H1 (cell line): ENCODE results near the gene OR10A6. TPM values are rescaled to one million over a fixed set of nuclear protein-coding genes. Genes with fewer than 3 reads are reported as not detected.

Source experiments
- CTCF ChIA-PET: fragments of 300-600 bp; sonication (Branson Sonifier 250); formaldehyde crosslinking; loops from one replicate; lab custom pipeline; 2021; ENCODE audit not compliant: partially characterized antibody; lab: Charles Lee
- POLR2A ChIA-PET: fragments of 300-600 bp; sonication (Branson Sonifier 250); formaldehyde crosslinking; loops from one replicate; lab custom pipeline; 2021; ENCODE audit warnings: inconsistent platforms; ENCODE audit not compliant: partially characterized antibody; lab: Charles Lee
- DNase-seq, 2 experiments: peaks; one replicate each; pipeline versions ENCODE4 v3.0.0 to v3.0.0-alpha.2; 2010 to 2022; ENCODE audit warnings: low spot score in 2 of 2, low read depth in 1 of 2, mixed read lengths in 1 of 2
- FAIRE-seq: peaks from 2 replicates; lab custom pipeline; 2011; peaks lifted over from hg19 to GRCh38; lab: Jason Lieb, UNC
- H2AFZ ChIP-seq: 2 replicates; pipeline ENCODE4 v1.8.1; 2012; ENCODE audit warnings: low read length, inconsistent platforms
- H2AK5ac ChIP-seq: 2 replicates; pipeline ENCODE4 v1.6.1; 2013; ENCODE audit warnings: low read depth, low read length
- H2BK120ac ChIP-seq: replicated peaks from 2 replicates; pipeline ENCODE3; 2013; ENCODE audit warnings: low read depth, low read length, inconsistent platforms
- H2BK12ac ChIP-seq: 2 replicates; pipeline ENCODE4 v1.6.1; 2013; ENCODE audit warnings: low read depth, low read length
- H2BK15ac ChIP-seq: 2 replicates; pipeline ENCODE4 v1.6.1; 2013; ENCODE audit warnings: low read length
- H2BK20ac ChIP-seq: 2 replicates; pipeline ENCODE4 v1.6.1; 2013; ENCODE audit warnings: low read length
- H2BK5ac ChIP-seq: 2 replicates; pipeline ENCODE4 v1.6.1; 2013; ENCODE audit warnings: low read depth, low read length
- H3K14ac ChIP-seq: 2 replicates; pipeline ENCODE4 v1.6.1; 2013; ENCODE audit warnings: inconsistent platforms; ENCODE audit not compliant: insufficient read length
- H3K18ac ChIP-seq: 2 replicates; pipeline ENCODE4 v1.6.1; 2013; ENCODE audit warnings: low read length; ENCODE audit errors: extremely low read depth
- H3K23ac ChIP-seq: 2 replicates; pipeline ENCODE4 v1.6.1; 2013; ENCODE audit warnings: inconsistent platforms; ENCODE audit not compliant: insufficient read length
- H3K23me2 ChIP-seq: 2 replicates; pipeline ENCODE4 v1.6.1; 2013; ENCODE audit warnings: low read depth, low read length
- H3K27ac ChIP-seq: 2 replicates; pipeline ENCODE4 v1.6.1; 2011; ENCODE audit warnings: low read depth, low read length, inconsistent platforms
- H3K27me3 ChIP-seq, 4 experiments: replicated peaks in 1 of 4; 1 replicate in 1 of 4; 2 replicates in 3 of 4; pipeline versions ENCODE4 v1.6.1 to v1.8.1; 2011 to 2013; ENCODE audit warnings: low read length in 3 of 4, mild to moderate bottlenecking in 3 of 4, inconsistent platforms in 2 of 4, mixed read lengths in 2 of 4, moderate library complexity in 1 of 4; ENCODE audit not compliant: control insufficient read depth in 3 of 4, insufficient read depth in 3 of 4; ENCODE audit errors: extremely low read depth in 1 of 4
- H3K36me3 ChIP-seq, 4 experiments: 2 replicates each; pipeline versions ENCODE4 v1.6.1 to v1.8.1; 2011 to 2013; ENCODE audit warnings: mild to moderate bottlenecking in 4 of 4, low read length in 3 of 4, moderate library complexity in 2 of 4, control low read depth in 1 of 4, inconsistent platforms in 1 of 4; ENCODE audit not compliant: insufficient read depth in 4 of 4, control insufficient read depth in 2 of 4
- H3K4ac ChIP-seq: replicated peaks from 2 replicates; pipeline ENCODE3; 2013; ENCODE audit warnings: low read length, low read depth, mixed read lengths, inconsistent platforms; ENCODE audit not compliant: insufficient read length
- H3K4me1 ChIP-seq, 4 experiments: replicated peaks in 1 of 4; 1 replicate in 1 of 4; 2 replicates in 3 of 4; pipeline versions ENCODE4 v1.6.1 to v1.8.1; 2011 to 2013; ENCODE audit warnings: low read length in 3 of 4, inconsistent platforms in 2 of 4, mixed read lengths in 1 of 4; ENCODE audit not compliant: insufficient read depth in 4 of 4, control insufficient read depth in 3 of 4
- H3K4me2 ChIP-seq, 2 experiments: 2 replicates each; pipeline versions ENCODE4 v1.6.1 to v1.8.1; 2011 to 2013; ENCODE audit warnings: low read depth in 2 of 2, low read length in 2 of 2, control low read depth in 1 of 2, inconsistent platforms in 1 of 2, mild to moderate bottlenecking in 1 of 2; ENCODE audit not compliant: insufficient read depth in 1 of 2
- H3K4me3 ChIP-seq, 4 experiments: fragments of 200-600, 300-600 bp in 1 of 4; sonication (generic), shearing (Covaris generic), sonication (Bioruptor Twin) in 1 of 4; 2 replicates each; pipeline versions ENCODE4 v1.5.1 to v1.8.1; 2011 to 2016; ENCODE audit warnings: low read length in 4 of 4, low read depth in 3 of 4, control low read depth in 2 of 4, inconsistent platforms in 2 of 4, mild to moderate bottlenecking in 2 of 4, mixed read lengths in 1 of 4, moderate library complexity in 1 of 4; ENCODE audit not compliant: insufficient read depth in 2 of 4; ENCODE audit errors: extremely low read depth in 1 of 4
- H3K56ac ChIP-seq: replicated peaks from 2 replicates; pipeline ENCODE3; 2013; ENCODE audit warnings: low read depth, mild to moderate bottlenecking, mixed read lengths, low read length, inconsistent platforms; ENCODE audit not compliant: insufficient read length
- H3K79me1 ChIP-seq: 2 replicates; pipeline ENCODE4 v1.6.1; 2013; ENCODE audit warnings: low read depth, low read length, control low read depth
- H3K79me2 ChIP-seq, 2 experiments: 2 replicates each; pipeline versions ENCODE4 v1.6.1 to v1.8.1; 2012 to 2013; ENCODE audit warnings: low read length in 2 of 2, mild to moderate bottlenecking in 2 of 2, inconsistent platforms in 1 of 2; ENCODE audit not compliant: insufficient read depth in 2 of 2, control insufficient read depth in 1 of 2
- H3K9ac ChIP-seq, 4 experiments: replicated peaks in 1 of 4; 1 replicate in 1 of 4; 2 replicates in 3 of 4; pipeline versions ENCODE4 v1.6.1 to v1.8.1; 2011 to 2013; ENCODE audit warnings: low read depth in 3 of 4, low read length in 3 of 4, control low read depth in 2 of 4, mild to moderate bottlenecking in 2 of 4, moderate library complexity in 2 of 4, inconsistent platforms in 1 of 4; ENCODE audit errors: extremely low read depth in 1 of 4
- H3K9me3 ChIP-seq, 2 experiments: 2 replicates each; pipeline versions ENCODE4 v1.6.1 to v1.8.1; 2012 to 2013; ENCODE audit warnings: mild to moderate bottlenecking in 2 of 2, moderate library complexity in 2 of 2, control low read depth in 1 of 2, inconsistent platforms in 1 of 2, low read depth in 1 of 2, low read length in 1 of 2, mixed read lengths in 1 of 2; ENCODE audit not compliant: insufficient read depth in 2 of 2
- H4K20me1 ChIP-seq, 2 experiments: replicated peaks in 1 of 2; 2 replicates each; pipeline versions ENCODE3 to v1.8.1; 2011 to 2013; ENCODE audit warnings: inconsistent platforms in 2 of 2, low read length in 2 of 2, mild to moderate bottlenecking in 1 of 2; ENCODE audit not compliant: insufficient read depth in 2 of 2, control insufficient read depth in 1 of 2
- H4K5ac ChIP-seq: 2 replicates; pipeline ENCODE4 v1.6.1; 2013; ENCODE audit warnings: low read length, low read depth, mixed read lengths, inconsistent platforms; ENCODE audit not compliant: insufficient read length
- H4K8ac ChIP-seq: 2 replicates; pipeline ENCODE4 v1.8.0; 2013; ENCODE audit warnings: mild to moderate bottlenecking, moderate library complexity, low read length, inconsistent platforms; ENCODE audit not compliant: insufficient read depth; ENCODE audit errors: extremely low read depth
- H4K91ac ChIP-seq: replicated peaks from 2 replicates; pipeline ENCODE3; 2013; ENCODE audit warnings: low read length, mixed read lengths, inconsistent platforms; ENCODE audit not compliant: insufficient read length
- EGR1 ChIP-seq: IDR thresholded peaks from 2 replicates; pipeline ENCODE4 v1.6.1; 2011; ENCODE audit warnings: low read depth, low read length, borderline replicate concordance
- RFX5 ChIP-seq: IDR thresholded peaks from 2 replicates; pipeline ENCODE4 v1.6.1; 2011; ENCODE audit warnings: low read depth, low read length, improper control_type of control experiment, borderline replicate concordance
- whole genome bisulfite sequencing, 2 experiments: shearing (Covaris generic) in 1 of 2; methylation state at CpG; one replicate each; pipeline versions ENCODE4 v1.1.6 to v1.1.7; 2013 to 2015; ENCODE audit warnings: low lambda C conversion rate in 2 of 2, mixed read lengths in 2 of 2, inconsistent platforms in 1 of 2, low coverage in 1 of 2, missing lambda C conversion rate in 1 of 2; ENCODE audit not compliant: insufficient replicate concordance in 2 of 2, insufficient coverage in 1 of 2, insufficient read length in 1 of 2; ENCODE audit errors: extremely low coverage in 1 of 2, missing lambda C conversion rate in 1 of 2; 5-methylcytosine and 5-hydroxymethylcytosine counted together
- polyA plus RNA-seq, 7 experiments: library from polyadenylated mRNA; depleted of rRNA in 3 of 7; stranded (reverse) in 5 of 7; unstranded in 2 of 7; fragments of >200 nt in 5 of 7; fragments of 200-250 nt in 2 of 7; gene quantifications; 1 replicate in 5 of 7; 2 replicates in 1 of 7; 4 replicates in 1 of 7; pipeline versions ENCODE4 v1.2.1 to v1.2.3, GENCODE V29; 2011 to 2013; ENCODE audit warnings: missing spikeins in 2 of 7, mixed read lengths in 2 of 7
- total RNA-seq: library from RNA; stranded (reverse); fragmentation: NEBNext Ultra II Directional; extraction: Animal tissue kit (Norgen Biotek cat#: 25700); gene quantifications from 2 replicates; pipeline ENCODE4 v1.2.1, GENCODE V29; 2021

Gene OR10A6
- total and polyA plus RNA-seq, 2 of the 8 experiments (the other 6 are each of a cell fraction or from before 2014, with no cell fraction given), result not detected

DNA sequence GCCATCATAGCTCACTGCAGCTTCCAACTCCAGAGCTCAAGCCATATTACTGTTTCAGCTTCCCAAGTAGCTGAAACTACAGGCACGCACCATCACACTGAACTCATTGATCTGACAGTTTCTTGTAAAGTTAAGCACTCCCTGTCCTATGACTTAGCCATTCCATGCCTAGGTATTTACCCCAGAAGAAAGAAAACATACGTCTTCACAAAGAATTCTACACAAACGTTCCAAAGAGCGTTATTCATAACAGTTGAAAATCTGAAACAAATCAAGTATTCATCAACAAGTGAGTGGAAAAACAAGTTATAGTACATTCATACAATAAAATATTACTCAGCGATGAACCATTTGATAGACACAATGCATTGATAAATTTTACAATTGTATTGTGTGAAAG is 41.9 kb upstream of the OR10A6 start:
- no peak overlapping the region for H3K4me2 ChIP-seq
- no peak overlapping the region for H3K4me3 ChIP-seq
- H3K23ac ChIP-seq, result no peak overlapping the region
- 93% methylated on average over 5 of the region's 5 CpGs; no CpG with 5 or more reads in 1 of the 2 experiments for WGBS, 2 experiments
- no peak overlapping the region for H2BK5ac ChIP-seq
- no peak overlapping the region for H4K8ac ChIP-seq
- peak overlapping the region; percentile 29 for H4K91ac ChIP-seq
- FAIRE-seq (no peak), DNase-seq (no peak)
- H3K4ac ChIP-seq, result no peak overlapping the region
- ChIA-PET POLR2A (interaction anchor here (0.6 to 1.1 kb wide), 2 partner anchors 12 to 24 kb away, joined by 3 to 5 read pairs; no protein-coding TSS in a partner anchor), CTCF (no interaction called here)
- H4K5ac ChIP-seq, result no peak overlapping the region
- H3K79me2 ChIP-seq, result no peaks in the 10 kb centered on the region
- H3K56ac ChIP-seq, result no peak overlapping the region
- no peaks in the 10 kb centered on the region for H4K20me1 ChIP-seq
- no peak overlapping the region for H2AFZ ChIP-seq
- peaks cover 0 to 7% (median 4%) of the 10 kb centered on the region in 4 experiments; a peak in 4 of 7 replicates for H3K4me1 ChIP-seq
- H3K14ac ChIP-seq, result no peak overlapping the region
- H3K9me3 ChIP-seq, result no peaks in the 10 kb centered on the region
- no peaks in the 10 kb centered on the region for H3K27me3 ChIP-seq
- no peak overlapping the region for H2BK120ac ChIP-seq
- no peak overlapping the region for H3K27ac ChIP-seq
- H3K9ac ChIP-seq, result no peak overlapping the region
- H2BK20ac ChIP-seq, result peak overlapping the region; percentile 49; the same call in 1 of the 2 replicates
- H3K23me2 ChIP-seq, result no peaks in the 10 kb centered on the region
- no peaks in the 10 kb centered on the region for H3K79me1 ChIP-seq
- no peak overlapping the region for H3K18ac ChIP-seq
- no peaks in the 10 kb centered on the region for H3K36me3 ChIP-seq
- TF ChIP-seq EGR1 (no peak), RFX5 (no peak)
- TF ChIP-seq, all 59 proteins: peak for 0
- Histone ChIP-seq H2AK5ac (no peak overlapping the region), H2BK12ac (no peak overlapping the region; the same call in 1 of the 2 replicates), H2BK15ac (no peak overlapping the region)
